CD14-positive monocyte (primary cell): ENCODE results near the gene CARD8. TPM values are rescaled to one million over a fixed set of nuclear protein-coding genes. Genes with fewer than 3 reads are reported as not detected.
"Not testable (repeated sequence)": the region's sequence is repeated elsewhere in the genome, so short reads cannot be mapped to it uniquely, and the experiment has no call there.

Source experiments
- DNase-seq, 3 donors: peaks; one replicate each; pipeline ENCODE4 v3.0.0-alpha.2; 2011 to 2022
- H2AFZ ChIP-seq: 2 replicates; pipeline ENCODE4 v1.6.0; 2012; ENCODE audit warnings: mild to moderate bottlenecking, low read depth, low read length, inconsistent platforms; ENCODE audit not compliant: insufficient read depth, poor library complexity, severe bottlenecking
- H3K27ac ChIP-seq, 2 donors: 1 replicate in 1 of 2; 2 replicates in 1 of 2; pipeline ENCODE4 v1.5.1; 2012 to 2013; ENCODE audit warnings: low read length in 2 of 2, control low read depth in 1 of 2, inconsistent platforms in 1 of 2, low read depth in 1 of 2, mild to moderate bottlenecking in 1 of 2
- H3K27me3 ChIP-seq, 2 donors: one replicate each; pipeline versions ENCODE4 v1.6.0 to v1.6.1; 2011 to 2013; ENCODE audit warnings: low read length in 2 of 2; ENCODE audit not compliant: control insufficient read depth in 2 of 2, insufficient read depth in 2 of 2
- H3K36me3 ChIP-seq, 2 donors: replicated peaks in 1 of 2; 1 replicate in 1 of 2; 2 replicates in 1 of 2; pipeline versions ENCODE4 v1.5.1 to v1.6.1; 2012 to 2013; ENCODE audit warnings: low read length in 2 of 2, control low read depth in 1 of 2, inconsistent platforms in 1 of 2, mild to moderate bottlenecking in 1 of 2; ENCODE audit not compliant: insufficient read depth in 2 of 2, control insufficient read depth in 1 of 2
- H3K4me1 ChIP-seq, 2 donors: 1 replicate in 1 of 2; 2 replicates in 1 of 2; pipeline versions ENCODE4 v1.5.1 to v1.6.1; 2012 to 2013; ENCODE audit warnings: low read length in 2 of 2, control low read depth in 1 of 2, inconsistent platforms in 1 of 2, mild to moderate bottlenecking in 1 of 2, moderate library complexity in 1 of 2; ENCODE audit not compliant: insufficient read depth in 2 of 2, control insufficient read depth in 1 of 2
- H3K4me2 ChIP-seq: replicated peaks from 2 replicates; pipeline ENCODE3; 2012; ENCODE audit warnings: low read length, moderate library complexity, mild to moderate bottlenecking; ENCODE audit not compliant: poor library complexity, severe bottlenecking; ENCODE audit errors: extremely low read depth
- H3K4me3 ChIP-seq, 3 experiments: fragments of 200-600 bp in 1 of 3; sonication (generic) in 1 of 3; replicated peaks in 1 of 3; 1 replicate in 2 of 3; 2 replicates in 1 of 3; pipeline ENCODE4 v1.5.1; 2011 to 2013; ENCODE audit warnings: low read length in 3 of 3, mild to moderate bottlenecking in 3 of 3, control low read depth in 2 of 3, low read depth in 2 of 3, inconsistent platforms in 1 of 3, moderate library complexity in 1 of 3
- H3K79me2 ChIP-seq: 2 replicates; pipeline ENCODE4 v1.6.0; 2012; ENCODE audit warnings: mild to moderate bottlenecking, control low read depth, inconsistent platforms, low read length, moderate library complexity; ENCODE audit not compliant: insufficient read depth
- H3K9ac ChIP-seq: 2 replicates; pipeline ENCODE4 v1.6.0; 2017; ENCODE audit warnings: low read length, mild to moderate bottlenecking; ENCODE audit not compliant: insufficient read depth, poor library complexity, severe bottlenecking
- H3K9me3 ChIP-seq, 2 donors: replicated peaks in 1 of 2; 1 replicate in 1 of 2; 2 replicates in 1 of 2; pipeline versions ENCODE4 v1.5.1 to v1.6.1; 2012 to 2013; ENCODE audit warnings: low read length in 2 of 2, control low read depth in 1 of 2; ENCODE audit not compliant: control insufficient read depth in 1 of 2, insufficient read depth in 1 of 2
- H4K20me1 ChIP-seq: 2 replicates; pipeline ENCODE4 v1.6.0; 2012; ENCODE audit warnings: mild to moderate bottlenecking, low read length, control low read depth, moderate library complexity; ENCODE audit not compliant: insufficient read depth
- H3K27ac Mint-ChIP-seq, 7 donors: one replicate each; pipeline ENCODE4 v1.8.0; 2020; ENCODE audit warnings: mild to moderate bottlenecking in 7 of 7, mixed read lengths in 7 of 7, moderate library complexity in 6 of 7, inconsistent platforms in 2 of 7
- H3K27me3 Mint-ChIP-seq, 3 donors: one replicate each; pipeline ENCODE4 v1.8.0; 2021 to 2022; ENCODE audit warnings: low read depth in 3 of 3, mild to moderate bottlenecking in 3 of 3, mixed read lengths in 3 of 3, moderate library complexity in 3 of 3, inconsistent platforms in 1 of 3
- H3K36me3 Mint-ChIP-seq, 2 donors: one replicate each; pipeline ENCODE4 v1.8.0; 2020; ENCODE audit warnings: mixed read lengths in 2 of 2, inconsistent platforms in 1 of 2, mild to moderate bottlenecking in 1 of 2
- H3K4me1 Mint-ChIP-seq: one replicate; pipeline ENCODE4 v1.8.0; 2020; ENCODE audit warnings: mild to moderate bottlenecking, mixed read lengths
- H3K4me3 Mint-ChIP-seq, 2 donors: one replicate each; pipeline ENCODE4 v1.8.0; 2020; ENCODE audit warnings: mild to moderate bottlenecking in 2 of 2, mixed read lengths in 2 of 2, moderate library complexity in 1 of 2
- H3K9me3 Mint-ChIP-seq, 7 donors: one replicate each; pipeline ENCODE4 v1.8.0; 2020 to 2022; ENCODE audit warnings: mixed read lengths in 7 of 7, mild to moderate bottlenecking in 6 of 7, moderate library complexity in 6 of 7, inconsistent platforms in 2 of 7
- WGBS: methylation state at CpG from one replicate; pipeline ENCODE4 v1.1.5; 2013; ENCODE audit warnings: missing lambda C conversion rate; ENCODE audit not compliant: insufficient coverage; 5-methylcytosine and 5-hydroxymethylcytosine counted together
- intact Hi-C, 2 donors: fragments of 100-400 bp; cut with micrococcal nuclease; formaldehyde crosslinking; loops; one replicate each; pipeline versions ENCODE4 v1.15.0 to v1.15.1; 2023
- polyA plus RNA-seq, 3 donors: library from polyadenylated mRNA; depleted of rRNA in 1 of 3; unstranded in 2 of 3; stranded (reverse) in 1 of 3; fragments of 300-500 nt in 2 of 3; fragments of >200 nt in 1 of 3; fragmentation: Illumina TruSeq in 2 of 3; gene quantifications; 1 replicate in 2 of 3; 2 replicates in 1 of 3; pipeline ENCODE4 v1.2.3, GENCODE V29; 2012 to 2021
- TF ChIP-seq, protein P1 (sequence below): fragments of 200-600 bp; IDR thresholded peaks from one replicate; pipeline ENCODE4 v1.8.0; 2022; ENCODE audit warnings: antibody characterized with exemption, mild to moderate bottlenecking

Gene CARD8
- polyA plus RNA-seq, 3 donors, result 76.4 to 122 (median 90.9) TPM

DNA sequence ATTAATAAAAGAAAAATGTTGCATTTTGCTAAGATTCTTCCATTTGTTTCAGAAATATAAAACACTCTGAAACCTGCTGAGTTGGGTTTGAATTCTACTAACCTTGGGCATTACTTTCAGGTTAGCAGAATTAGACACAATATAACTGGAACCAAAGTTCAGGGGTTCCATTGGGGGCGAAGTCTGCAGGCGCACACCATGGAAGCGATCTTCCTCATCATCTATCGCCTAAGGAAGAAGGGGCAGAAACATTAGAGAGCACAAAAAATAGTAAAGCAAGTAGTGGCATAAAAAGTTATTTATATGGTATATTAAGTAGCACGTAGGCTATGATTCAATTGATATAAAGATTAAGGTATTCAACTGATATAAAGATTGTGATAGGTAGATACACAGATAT lies 34.1 kb downstream of the CARD8 start:
- H3K27ac Mint-ChIP-seq, result peak overlapping the region in 1 of 7 donors; percentile 38
- Histone ChIP-seq H3K9me3 (no peaks in the 10 kb centered on the region), H2AFZ (no peak overlapping the region), H3K4me3 (no peak overlapping the region), H3K4me1 (no peaks in the 10 kb centered on the region), H3K79me2 (no peaks in the 10 kb centered on the region), H3K4me2 (no peak overlapping the region), H3K27me3 (no peaks in the 10 kb centered on the region), H3K36me3 (peaks cover 69 to 97% of the 10 kb centered on the region in 2 donors), H3K27ac (no peak overlapping the region), H4K20me1 (peaks cover 4% of the 10 kb centered on the region), H3K9ac (no peak overlapping the region)
- WGBS, result no CpG with 5 or more reads among the region's 5 CpGs
- no peaks in the 10 kb centered on the region for H3K9me3 Mint-ChIP-seq
- peaks cover 0 to 1% (median 0%) of the 10 kb centered on the region in 3 donors for H3K27me3 Mint-ChIP-seq
- H3K4me1 Mint-ChIP-seq, result no peaks in the 10 kb centered on the region
- intact Hi-C loops, result no loop called here
- H3K4me3 Mint-ChIP-seq, result no peak overlapping the region
- H3K36me3 Mint-ChIP-seq, result peaks cover 64 to 89% of the 10 kb centered on the region in 2 donors
- DNase-seq, result no peak
- TF ChIP-seq, protein P1, sequence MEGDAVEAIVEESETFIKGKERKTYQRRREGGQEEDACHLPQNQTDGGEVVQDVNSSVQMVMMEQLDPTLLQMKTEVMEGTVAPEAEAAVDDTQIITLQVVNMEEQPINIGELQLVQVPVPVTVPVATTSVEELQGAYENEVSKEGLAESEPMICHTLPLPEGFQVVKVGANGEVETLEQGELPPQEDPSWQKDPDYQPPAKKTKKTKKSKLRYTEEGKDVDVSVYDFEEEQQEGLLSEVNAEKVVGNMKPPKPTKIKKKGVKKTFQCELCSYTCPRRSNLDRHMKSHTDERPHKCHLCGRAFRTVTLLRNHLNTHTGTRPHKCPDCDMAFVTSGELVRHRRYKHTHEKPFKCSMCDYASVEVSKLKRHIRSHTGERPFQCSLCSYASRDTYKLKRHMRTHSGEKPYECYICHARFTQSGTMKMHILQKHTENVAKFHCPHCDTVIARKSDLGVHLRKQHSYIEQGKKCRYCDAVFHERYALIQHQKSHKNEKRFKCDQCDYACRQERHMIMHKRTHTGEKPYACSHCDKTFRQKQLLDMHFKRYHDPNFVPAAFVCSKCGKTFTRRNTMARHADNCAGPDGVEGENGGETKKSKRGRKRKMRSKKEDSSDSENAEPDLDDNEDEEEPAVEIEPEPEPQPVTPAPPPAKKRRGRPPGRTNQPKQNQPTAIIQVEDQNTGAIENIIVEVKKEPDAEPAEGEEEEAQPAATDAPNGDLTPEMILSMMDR, result no peak

DNA sequence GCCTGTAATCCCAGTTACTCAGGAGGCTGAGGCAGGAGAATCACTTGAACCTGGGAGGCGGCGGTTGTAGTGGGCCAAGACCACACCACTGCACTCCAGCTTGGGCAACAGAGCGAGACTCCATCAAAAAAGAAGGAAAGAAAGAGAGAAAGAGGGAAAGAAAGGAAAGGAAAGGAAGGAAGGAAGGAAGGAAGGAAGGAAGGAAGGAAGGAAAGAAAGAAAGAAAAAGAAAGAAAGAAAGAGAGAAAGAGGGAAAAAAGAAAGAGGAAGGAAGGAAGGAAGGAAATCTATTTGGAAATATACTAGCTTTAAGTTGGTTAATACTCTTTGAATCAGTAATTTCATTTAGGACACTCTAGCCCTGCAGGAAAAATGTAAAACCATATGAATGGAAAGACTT lies 34.9 kb downstream of the CARD8 start:
- Mint-ChIP-seq H3K36me3 (peaks cover 69 to 92% of the 10 kb centered on the region in 2 donors), H3K27ac (peak overlapping the region in 2 of 7 donors; percentile 54 to 91)
- H3K4me1 ChIP-seq, H3K4me3 ChIP-seq, H3K27me3 Mint-ChIP-seq, H2AFZ ChIP-seq, H3K9ac ChIP-seq, intact Hi-C loops, H3K9me3 ChIP-seq, H3K4me2 ChIP-seq, H3K4me3 Mint-ChIP-seq, H3K4me1 Mint-ChIP-seq, H3K79me2 ChIP-seq, H3K9me3 Mint-ChIP-seq, H3K27me3 ChIP-seq, DNase-seq, H3K27ac ChIP-seq, H4K20me1 ChIP-seq: not testable (repeated sequence)
- no CpG with 5 or more reads among the region's 3 CpGs for WGBS
- peaks cover 70 to 99% of the 10 kb centered on the region in 2 donors for H3K36me3 ChIP-seq
